Right cardiac atrium (tissue), 5 donors: ENCODE data around the gene CRYGN. TPM values are rescaled to one million over a fixed set of nuclear protein-coding genes. Genes with fewer than 3 reads are reported as not detected.

ENCODE experiments used
- ATAC-seq, 2 donors: fragments of 200-7000 bp; cut with Tn5 transposase; one replicate each; pipeline versions ENCODE4 v1.8.0 to v1.9.1; 2020; ENCODE audit warnings: moderate library complexity in 2 of 2, mild to moderate bottlenecking in 1 of 2
- DNase-seq, 3 donors: peaks; one replicate each; pipeline ENCODE4 v3.0.0-alpha.2; 2020
- H3K27ac ChIP-seq: one replicate; pipeline ENCODE4 v1.5.1; 2013; ENCODE audit warnings: mild to moderate bottlenecking, low read length, control low read depth, moderate library complexity
- H3K27me3 ChIP-seq: one replicate; pipeline ENCODE4 v1.6.1; 2013; ENCODE audit not compliant: control insufficient read depth, insufficient read depth
- H3K4me1 ChIP-seq: one replicate; pipeline ENCODE4 v1.6.1; 2013; ENCODE audit warnings: low read length; ENCODE audit not compliant: control insufficient read depth, insufficient read depth
- H3K4me3 ChIP-seq: one replicate; pipeline ENCODE4 v1.5.1; 2013; ENCODE audit warnings: low read length, control low read depth
- H3K9me3 ChIP-seq: one replicate; pipeline ENCODE4 v1.6.1; 2013; ENCODE audit warnings: low read length; ENCODE audit not compliant: control insufficient read depth
- WGBS: extraction: QIAGEN DNeasy Blood & Tissue Kit; methylation state at CpG from one replicate; pipeline ENCODE4 v1.1.7; 2013; 5-methylcytosine and 5-hydroxymethylcytosine counted together
- intact Hi-C, 4 donors: fragments of 100-400 bp; cut with DNase I; formaldehyde crosslinking; loops; one replicate each; pipeline versions ENCODE4 v1.11.0 to v1.14.0; 2022 to 2023
- polyA plus RNA-seq: library from polyadenylated mRNA; stranded (reverse); fragments of 200-250 nt; gene quantifications from one replicate; pipeline ENCODE4 v1.2.3, GENCODE V29; 2013
- total RNA-seq, 4 donors: library from RNA; stranded (reverse); fragmentation: NEBNext Ultra II Directional; extraction: Animal tissue kit (Norgen Biotek cat#: 25700); gene quantifications; one replicate each; pipeline ENCODE4 v1.2.1, GENCODE V29; 2021
- donor health status: healthy with polysubstance abuse.
- donor health status: DM: no; HTN: yes; CAD: no.
- donor health status: DM: no; HTN: no; CAD: no.
- donor health status: DM: no; HTN: yes; CAD: no; lungs with severe emphysema.
- donor health status: DM: yes; HTN: yes; CAD: no.

Gene CRYGN
- total and polyA plus RNA-seq, 5 donors, result 0.07 to 0.11 TPM; not detected in 3

DNA sequence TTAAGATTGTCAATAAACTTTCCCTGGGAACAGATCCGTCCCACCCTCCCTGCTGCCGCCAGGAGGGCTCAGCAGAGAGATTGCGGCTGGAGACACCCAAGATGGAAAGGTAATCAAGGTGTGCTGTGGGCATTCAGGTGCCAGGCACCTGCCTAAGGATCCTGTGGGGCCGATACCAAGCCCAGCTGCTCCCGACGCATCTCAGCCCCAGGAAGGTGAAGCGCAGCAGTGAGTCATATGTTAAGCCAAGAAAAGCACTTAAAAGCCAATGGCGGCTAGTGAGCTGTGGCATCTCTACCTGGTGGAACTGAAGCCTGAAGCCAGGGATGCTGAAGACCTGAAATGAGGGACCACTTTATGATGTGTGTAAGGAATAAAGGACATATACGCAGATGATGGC lies 36.2 kb downstream of the CRYGN start:
- WGBS, result 89% methylated on average over 9 of the region's 9 CpGs
- H3K27ac ChIP-seq, result no peak overlapping the region
- intact Hi-C loops, result no loop called here

GRCh38 chr7:151402029-151402835 lies 37.7 kb downstream of the CRYGN start:
- no peaks in the 10 kb centered on the region for H3K4me1 ChIP-seq
- ATAC-seq (no peak), DNase-seq (no peak)
- H3K4me3 ChIP-seq, result no peak overlapping the region
- WGBS, result 93% methylated on average over 16 of the region's 16 CpGs
- H3K27ac ChIP-seq, result no peak overlapping the region
- no peaks in the 10 kb centered on the region for H3K27me3 ChIP-seq
- intact Hi-C loops, result no loop called here
- H3K9me3 ChIP-seq, result no peaks in the 10 kb centered on the region

More for the DNA sequence above, 36.2 kb downstream of the CRYGN start:
- no peaks in the 10 kb centered on the region for H3K9me3 ChIP-seq
- DNase-seq (no peak), ATAC-seq (no peak)
- no peaks in the 10 kb centered on the region for H3K4me1 ChIP-seq
- H3K4me3 ChIP-seq, result no peak overlapping the region
- no peaks in the 10 kb centered on the region for H3K27me3 ChIP-seq

- Histone ChIP-seq H3K27me3 (no peaks in the 10 kb centered on the region), H3K9me3 (no peaks in the 10 kb centered on the region), H3K4me1 (no peaks in the 10 kb centered on the region), H3K27ac (no peak overlapping the region), H3K4me3 (no peak overlapping the region)
- WGBS, result 77% methylated on average over 14 of the region's 14 CpGs
- intact Hi-C loops, result no loop called here
- no peak for ATAC-seq
- no peak for DNase-seq
Measured at GRCh38 chr7:151400626-151401315, 39.2 kb downstream of the CRYGN start.

DNA sequence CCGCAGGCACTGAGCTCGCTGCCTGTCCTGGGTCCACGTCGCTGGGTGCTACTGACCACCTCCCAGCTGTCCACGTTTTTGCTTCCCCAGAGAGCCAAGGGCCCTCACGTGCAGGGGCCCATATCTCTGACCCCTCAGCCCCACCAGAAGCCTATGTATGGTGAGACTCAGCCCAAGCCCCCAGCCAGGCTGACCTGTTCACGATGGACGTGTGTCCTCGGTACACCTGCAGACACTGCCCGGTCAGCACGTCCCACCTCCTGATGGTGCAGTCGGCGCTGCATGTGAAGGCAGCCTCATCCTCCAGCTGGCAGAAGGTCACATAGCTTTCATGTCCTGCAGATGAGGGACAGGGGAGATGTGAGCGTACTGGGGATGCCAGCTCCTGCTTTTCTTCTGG lies 40.0 kb downstream of the CRYGN start:
- H3K4me3 ChIP-seq, result no peak overlapping the region
- H3K27ac ChIP-seq, result no peak overlapping the region
- no peaks in the 10 kb centered on the region for H3K4me1 ChIP-seq
- no peak for DNase-seq
- no peaks in the 10 kb centered on the region for H3K9me3 ChIP-seq
- 85% methylated on average over 14 of the region's 14 CpGs for WGBS
- no peaks in the 10 kb centered on the region for H3K27me3 ChIP-seq
- intact Hi-C loops, result no loop called here
- no peak for ATAC-seq

DNA sequence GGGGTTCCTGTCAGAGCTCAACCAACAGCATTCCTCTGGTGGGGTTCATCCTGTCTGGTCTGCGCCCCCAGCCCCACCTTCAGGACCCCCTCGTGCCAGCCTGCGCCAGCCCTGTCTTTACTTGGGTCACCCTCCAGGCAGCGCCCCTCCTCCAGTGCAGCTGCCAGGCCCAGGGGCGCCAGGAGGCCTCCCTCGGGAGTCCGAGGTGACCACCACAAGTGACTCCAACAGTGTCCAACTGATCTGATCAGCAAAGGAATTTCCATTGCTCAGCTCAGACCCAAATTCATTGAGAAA lies 40.7 kb downstream of the CRYGN start:
- no peak for DNase-seq
- WGBS, result 88% methylated on average over 7 of the region's 7 CpGs
- no peaks in the 10 kb centered on the region for H3K27me3 ChIP-seq
- intact Hi-C loops, result no loop called here
- no peaks in the 10 kb centered on the region for H3K4me1 ChIP-seq
- no peak overlapping the region for H3K27ac ChIP-seq
- no peak overlapping the region for H3K4me3 ChIP-seq
- H3K9me3 ChIP-seq, result no peaks in the 10 kb centered on the region
- ATAC-seq, result no peak

- no peak for ATAC-seq
- Histone ChIP-seq H3K4me3 (no peak overlapping the region), H3K9me3 (no peaks in the 10 kb centered on the region), H3K27ac (no peak overlapping the region), H3K27me3 (no peaks in the 10 kb centered on the region), H3K4me1 (no peaks in the 10 kb centered on the region)
- WGBS, result 93% methylated on average over 19 of the region's 19 CpGs
- DNase-seq, result no peak
- intact Hi-C loops, result no loop called here
Measured at GRCh38 chr7:151398446-151399304, 41.3 kb downstream of the CRYGN start.

GRCh38 chr7:151397026-151397425 lies 42.9 kb downstream of the CRYGN start:
- DNase-seq (no peak), ATAC-seq (no peak)
- H3K4me3 ChIP-seq, result no peak overlapping the region
- intact Hi-C loops, result no loop called here
- no peak overlapping the region for H3K27ac ChIP-seq
- H3K4me1 ChIP-seq, result no peaks in the 10 kb centered on the region
- H3K9me3 ChIP-seq, result no peaks in the 10 kb centered on the region
- no peaks in the 10 kb centered on the region for H3K27me3 ChIP-seq
- 89% methylated on average over 13 of the region's 13 CpGs for WGBS

- no peaks in the 10 kb centered on the region for H3K9me3 ChIP-seq
- no peak overlapping the region for H3K27ac ChIP-seq
- H3K4me3 ChIP-seq, result no peak overlapping the region
- no peak for DNase-seq
- H3K27me3 ChIP-seq, result no peaks in the 10 kb centered on the region
- intact Hi-C loops, result no loop called here
- WGBS, result 87% methylated on average over 10 of the region's 10 CpGs
- H3K4me1 ChIP-seq, result no peaks in the 10 kb centered on the region
- ATAC-seq, result no peak
Measured at GRCh38 chr7:151396328-151396970, 43.5 kb downstream of the CRYGN start.

- Histone ChIP-seq H3K4me1 (no peaks in the 10 kb centered on the region), H3K4me3 (no peak overlapping the region), H3K9me3 (no peaks in the 10 kb centered on the region), H3K27me3 (no peaks in the 10 kb centered on the region), H3K27ac (no peak overlapping the region)
- DNase-seq (no peak), ATAC-seq (no peak)
- intact Hi-C loops, result no loop called here
- WGBS, result 76% methylated on average over 13 of the region's 13 CpGs
Measured at GRCh38 chr7:151395036-151395367, 44.9 kb downstream of the CRYGN start.

GRCh38 chr7:151394076-151395035 lies 45.6 kb downstream of the CRYGN start:
- intact Hi-C loops, result no loop called here
- no peak for DNase-seq

More at GRCh38 chr7:151394076-151395035, 45.6 kb downstream of the CRYGN start:
- 90% methylated on average over 35 of the region's 35 CpGs for WGBS
- Histone ChIP-seq H3K4me3 (no peak overlapping the region), H3K4me1 (no peaks in the 10 kb centered on the region), H3K27ac (no peak overlapping the region), H3K27me3 (no peaks in the 10 kb centered on the region), H3K9me3 (no peaks in the 10 kb centered on the region)
- no peak for ATAC-seq
